Endothelial cell of umbilical vein (primary cell): Measurements from ENCODE around the gene LILRA5. TPM values are rescaled to one million over a fixed set of nuclear protein-coding genes. Genes with fewer than 3 reads are reported as not detected.

ENCODE experiments used
- BruUV-seq: library from RNA; stranded (reverse); fragments of 400-500 nt; replicated peaks from 2 replicates; lab custom pipeline; 2021; lab: Mats Ljungman, UMichigan
- CTCF ChIA-PET: fragments of 300-600, 350-600 bp; sonication (Branson Sonifier 250); formaldehyde crosslinking; loops from one replicate; lab custom pipeline; 2021; ENCODE audit warnings: antibody characterized with exemption, inconsistent platforms; lab: Charles Lee
- POLR2A ChIA-PET: fragments of 300-600, 350-600 bp; sonication (Branson Sonifier 250); formaldehyde crosslinking; loops from one replicate; lab custom pipeline; 2021; ENCODE audit warnings: antibody characterized with exemption, inconsistent platforms; lab: Charles Lee
- DNase-seq: peaks from one replicate; pipeline ENCODE4 v3.0.0-alpha.2; 2011; ENCODE audit warnings: low read depth, low spot score
- FAIRE-seq: peaks from 2 replicates; lab custom pipeline; 2011; peaks lifted over from hg19 to GRCh38; lab: Jason Lieb, UNC
- H2AFZ ChIP-seq: 2 replicates; pipeline ENCODE4 v1.6.0; 2012; ENCODE audit warnings: low read depth, low read length, control low read depth, inconsistent platforms
- H3K27ac ChIP-seq: 2 replicates; pipeline ENCODE4 v1.5.1; 2011; ENCODE audit warnings: low read depth, mild to moderate bottlenecking, control low read depth, low read length, moderate library complexity; ENCODE audit not compliant: insufficient read depth
- H3K27me3 ChIP-seq, 2 experiments: 2 replicates each; pipeline versions ENCODE4 v1.6.0 to v1.6.1; 2011; ENCODE audit warnings: low read length in 2 of 2, mixed read lengths in 1 of 2; ENCODE audit not compliant: control insufficient read depth in 2 of 2, insufficient read depth in 2 of 2
- H3K36me3 ChIP-seq, 2 experiments: 2 replicates in 1 of 2; 3 replicates in 1 of 2; pipeline ENCODE4 v1.5.1; 2011; ENCODE audit warnings: low read length in 2 of 2, mild to moderate bottlenecking in 1 of 2, moderate library complexity in 1 of 2; ENCODE audit not compliant: control insufficient read depth in 2 of 2, insufficient read depth in 2 of 2; ENCODE audit errors: extremely low read depth in 1 of 2
- H3K4me1 ChIP-seq: 3 replicates; pipeline ENCODE4 v1.5.1; 2011; ENCODE audit warnings: mild to moderate bottlenecking, low read length; ENCODE audit not compliant: control insufficient read depth, insufficient read depth; ENCODE audit errors: extremely low read depth
- H3K4me2 ChIP-seq: 2 replicates; pipeline ENCODE4 v1.6.1; 2011; ENCODE audit warnings: low read length, control low read depth, mixed read lengths; ENCODE audit not compliant: insufficient read depth
- H3K4me3 ChIP-seq, 3 experiments: fragments of 200-600 bp in 1 of 3; sonication (generic), shearing (Covaris generic) in 1 of 3; replicated peaks in 1 of 3; 2 replicates each; pipeline ENCODE4 v1.5.1; 2011 to 2016; ENCODE audit warnings: control low read depth in 3 of 3, low read length in 3 of 3, mild to moderate bottlenecking in 2 of 3, inconsistent platforms in 1 of 3, low read depth in 1 of 3, moderate library complexity in 1 of 3; ENCODE audit not compliant: insufficient read depth in 1 of 3
- H3K79me2 ChIP-seq: 2 replicates; pipeline ENCODE4 v1.6.0; 2012; ENCODE audit warnings: low read length, inconsistent platforms; ENCODE audit not compliant: control insufficient read depth, insufficient read depth
- H3K9ac ChIP-seq: replicated peaks from 2 replicates; pipeline ENCODE3; 2011; ENCODE audit warnings: low read length, control low read depth; ENCODE audit not compliant: insufficient read depth; ENCODE audit errors: extremely low read depth
- H3K9me1 ChIP-seq: replicated peaks from 3 replicates; pipeline ENCODE4 v1.6.0; 2011; ENCODE audit warnings: mild to moderate bottlenecking, low read length; ENCODE audit not compliant: control insufficient read depth, insufficient read depth; ENCODE audit errors: extremely low read depth
- H3K9me3 ChIP-seq: replicated peaks from 2 replicates; pipeline ENCODE4 v1.5.1; 2012; ENCODE audit warnings: low read length, inconsistent platforms; ENCODE audit not compliant: control insufficient read depth, insufficient read depth
- H4K20me1 ChIP-seq: replicated peaks from 2 replicates; pipeline ENCODE3; 2011; ENCODE audit warnings: mild to moderate bottlenecking, low read length; ENCODE audit not compliant: control insufficient read depth, insufficient read depth; ENCODE audit errors: extremely low read depth
- CTCF ChIP-seq, 2 donors: IDR thresholded peaks; 1 replicate in 1 of 2; 2 replicates in 1 of 2; pipeline ENCODE4 v1.5.1; 2011; ENCODE audit warnings: low read length in 2 of 2, mild to moderate bottlenecking in 2 of 2, moderate library complexity in 2 of 2, control low read depth in 1 of 2, inconsistent platforms in 1 of 2, low read depth in 1 of 2; ENCODE audit not compliant: insufficient read depth in 1 of 2; ENCODE audit errors: extremely low read depth in 1 of 2
- FOS ChIP-seq: IDR thresholded peaks from 2 replicates; pipeline ENCODE4 v1.6.1; 2011; ENCODE audit warnings: mild to moderate bottlenecking, low read length, moderate library complexity, borderline replicate concordance; ENCODE audit not compliant: insufficient read depth
- GATA2 ChIP-seq: IDR thresholded peaks from 2 replicates; pipeline ENCODE4 v1.7.0; 2011; ENCODE audit warnings: low read depth, mild to moderate bottlenecking, moderate library complexity, mixed read lengths, low read length; ENCODE audit not compliant: insufficient read length, insufficient read depth
- JUN ChIP-seq: IDR thresholded peaks from 2 replicates; pipeline ENCODE4 v1.6.1; 2011; ENCODE audit warnings: borderline replicate concordance, low read depth; ENCODE audit not compliant: insufficient read length, insufficient read depth
- MAX ChIP-seq: IDR thresholded peaks from 2 replicates; pipeline ENCODE4 v1.6.1; 2011; ENCODE audit not compliant: insufficient read depth, insufficient read length
- MYC ChIP-seq: IDR thresholded peaks from one replicate; pipeline ENCODE4 v1.6.1; 2011; ENCODE audit warnings: mild to moderate bottlenecking, low read depth, low read length
- POLR2A ChIP-seq: IDR thresholded peaks from 2 replicates; pipeline ENCODE4 v1.6.1; 2012; ENCODE audit warnings: low read depth, mild to moderate bottlenecking, control low read depth, low read length
- POLR2AphosphoS5 ChIP-seq: IDR thresholded peaks from 2 replicates; pipeline ENCODE4 v1.6.1; 2012; ENCODE audit warnings: low read depth, mild to moderate bottlenecking, control low read depth, low read length, moderate library complexity; ENCODE audit not compliant: insufficient read depth
- dilution Hi-C: fragments of 300-500 bp; cut with MboI; formaldehyde crosslinking; loops from one replicate; pipeline ENCODE4 v1.15.0; 2019; ENCODE audit warnings: low sequenced_read_pairs; ENCODE audit not compliant: extremely low pct_ligation_motif_present
- intact Hi-C: fragments of 100-400 bp; cut with micrococcal nuclease; formaldehyde crosslinking; loops from one replicate; pipeline ENCODE4 v1.10.0; 2022
- polyA plus RNA-seq, 4 experiments: library from polyadenylated mRNA; depleted of rRNA in 3 of 4; stranded (reverse) in 3 of 4; unstranded in 1 of 4; fragments of >200 nt; gene quantifications; 2 replicates each; pipeline versions ENCODE4 v1.2.1 to v1.2.3, GENCODE V29; 2011 to 2012; ENCODE audit warnings: missing spikeins in 1 of 4
- total RNA-seq: library from RNA; stranded (reverse); gene quantifications from 2 replicates; pipeline ENCODE4 v1.2.3, GENCODE V29; 2021

The LILRA5 gene
- total and polyA plus RNA-seq, 2 donors (not counting 3 experiments of a cell fraction or from before 2014, with no cell fraction given) = not detected

- Histone ChIP-seq H3K27ac (no peak overlapping the region), H3K27me3 (no peaks in the 10 kb centered on the region), H3K4me3 (no peak overlapping the region), H3K9me1 (no peaks in the 10 kb centered on the region), H3K4me2 (no peak overlapping the region), H2AFZ (no peak overlapping the region), H3K4me1 (no peaks in the 10 kb centered on the region), H3K9ac (no peak overlapping the region), H3K9me3 (no peaks in the 10 kb centered on the region), H4K20me1 (no peaks in the 10 kb centered on the region), H3K79me2 (no peaks in the 10 kb centered on the region), H3K36me3 (no peaks in the 10 kb centered on the region)
- BruUV-seq = no TSS peak
- intact Hi-C loops (no loop called here), dilution Hi-C loops (no loop called here)
- ChIA-PET CTCF (no interaction called here), POLR2A (no interaction called here)
- no peak for TF ChIP-seq MYC
- TF ChIP-seq POLR2A = no peak
- no peak for TF ChIP-seq POLR2AphosphoS5
- no peak for TF ChIP-seq GATA2
- FAIRE-seq (no peak), DNase-seq (no peak)
Observed at GRCh38 chr19:54335979-54336892, 23.3 kb upstream of the LILRA5 start.

GRCh38 chr19:54335164-54335563, 22.2 kb upstream of the LILRA5 start:
- CTCF ChIA-PET = no interaction called here
- H3K9ac ChIP-seq = no peak overlapping the region
- dilution Hi-C loops = no loop called here

More at GRCh38 chr19:54335164-54335563, 22.2 kb upstream of the LILRA5 start:
- no peak overlapping the region for H2AFZ ChIP-seq
- POLR2A ChIA-PET = no interaction called here
- H4K20me1 ChIP-seq = no peaks in the 10 kb centered on the region
- DNase-seq (no peak), FAIRE-seq (no peak)
- H3K9me3 ChIP-seq = no peaks in the 10 kb centered on the region
- H3K4me1 ChIP-seq = no peaks in the 10 kb centered on the region
- intact Hi-C loops = no loop called here
- H3K27me3 ChIP-seq = no peaks in the 10 kb centered on the region
- no peak overlapping the region for H3K4me3 ChIP-seq
- no peaks in the 10 kb centered on the region for H3K79me2 ChIP-seq
- H3K4me2 ChIP-seq = no peak overlapping the region
- no peaks in the 10 kb centered on the region for H3K36me3 ChIP-seq
- BruUV-seq = no TSS peak
- H3K27ac ChIP-seq = no peak overlapping the region
- TF ChIP-seq JUN (no peak), CTCF (IDR thresholded peaks at IDR 0.05; ENCODE audit: extremely low read depth in 1 of 2, insufficient read depth in 1 of 2, low read depth in 1 of 2, low read length in 2 of 2) (no peak), POLR2AphosphoS5 (no peak), POLR2A (no peak), FOS (no peak), MAX (no peak)
- no peaks in the 10 kb centered on the region for H3K9me1 ChIP-seq
